Occipital lobe (tissue), 2 donors: ENCODE data around the gene PHLPP2. TPM values are rescaled to one million over a fixed set of nuclear protein-coding genes. Genes with fewer than 3 reads are reported as not detected.
"Not testable (repeated sequence)": the region's sequence is repeated elsewhere in the genome, so short reads cannot be mapped to it uniquely, and the experiment has no call there.

ENCODE experiments used
- DNase-seq: peaks from one replicate; lab custom pipeline; 2025; lab: John Stamatoyannopoulos, UW
- total RNA-seq: library from RNA; depleted of rRNA; stranded (reverse); fragments of >200 nt; gene quantifications from one replicate; pipeline ENCODE4 v1.2.3, GENCODE V29; 2014

PHLPP2 gene
- total RNA-seq, 1 donor from 2014 or later: 27.0 TPM

DNA sequence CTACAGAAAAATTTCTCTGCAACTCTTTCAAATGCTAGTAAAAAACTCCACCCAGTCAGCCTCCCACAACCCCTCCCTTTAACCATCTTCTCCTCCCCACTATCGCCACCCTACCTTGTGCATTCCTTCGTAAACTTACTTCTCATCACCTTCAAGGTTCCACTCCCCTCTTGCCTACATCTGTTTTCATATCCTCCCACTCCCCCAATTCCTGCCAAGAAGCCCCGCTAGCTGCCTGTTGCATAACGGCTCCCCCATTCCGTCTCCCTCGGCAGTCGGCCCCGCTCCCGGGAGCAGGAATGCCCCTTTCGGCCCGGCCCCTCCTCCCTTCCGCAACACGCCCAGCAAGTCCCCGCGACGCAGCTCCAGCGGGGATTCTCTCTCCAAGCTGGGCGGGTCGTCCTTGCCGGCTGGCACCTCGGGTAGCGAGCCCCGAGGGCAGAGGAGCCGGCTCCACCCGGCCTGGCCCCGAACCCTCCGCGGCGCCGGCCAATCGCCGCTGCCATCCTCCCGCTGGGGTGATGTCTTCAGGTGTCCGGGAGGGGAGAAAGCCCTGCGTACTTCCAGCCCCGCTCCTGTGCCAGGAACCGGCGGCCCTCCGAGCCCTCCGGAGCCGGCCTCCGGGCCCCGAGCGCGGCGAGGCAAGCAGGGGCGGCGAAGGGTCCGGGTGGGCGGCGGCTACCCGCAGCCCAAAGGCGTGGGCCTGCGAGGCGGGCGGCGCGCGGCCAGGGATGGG lies 1.5 kb downstream of the PHLPP2 start:
- DNase-seq: peak; percentile 43

GRCh38 chr16:71721066-71721740 lies 3.3 kb downstream of the PHLPP2 start:
- no peak for DNase-seq

GRCh38 chr16:71712501-71712900 lies 12.0 kb downstream of the PHLPP2 start:
- no peak for DNase-seq

- no peak for DNase-seq
Observed at GRCh38 chr16:71711789-71712188, 12.7 kb downstream of the PHLPP2 start.

- DNase-seq: no peak
Observed at GRCh38 chr16:71709229-71709781, 15.2 kb downstream of the PHLPP2 start.

DNA sequence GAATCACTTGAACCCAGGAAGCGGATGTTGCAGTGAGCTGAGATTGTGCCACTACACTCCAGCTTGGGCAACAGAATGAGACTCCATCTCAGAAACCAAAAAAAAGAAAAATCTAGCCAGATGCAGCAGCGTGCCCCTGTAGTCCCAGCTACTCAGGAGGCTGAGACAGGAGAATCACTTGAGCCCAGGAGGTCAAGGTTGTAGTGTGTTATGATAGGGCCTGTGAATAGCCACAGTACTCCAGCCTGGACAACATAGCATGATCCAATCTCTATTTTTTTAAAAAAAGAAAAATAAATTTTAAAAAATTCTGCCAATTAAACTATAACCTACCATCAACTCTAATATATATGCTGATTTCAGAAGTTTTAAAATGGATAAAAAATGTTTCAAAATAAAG lies 15.8 kb downstream of the PHLPP2 start:
- DNase-seq: no peak

GRCh38 chr16:71707199-71707598 lies 17.3 kb downstream of the PHLPP2 start:
- DNase-seq: no peak

DNA sequence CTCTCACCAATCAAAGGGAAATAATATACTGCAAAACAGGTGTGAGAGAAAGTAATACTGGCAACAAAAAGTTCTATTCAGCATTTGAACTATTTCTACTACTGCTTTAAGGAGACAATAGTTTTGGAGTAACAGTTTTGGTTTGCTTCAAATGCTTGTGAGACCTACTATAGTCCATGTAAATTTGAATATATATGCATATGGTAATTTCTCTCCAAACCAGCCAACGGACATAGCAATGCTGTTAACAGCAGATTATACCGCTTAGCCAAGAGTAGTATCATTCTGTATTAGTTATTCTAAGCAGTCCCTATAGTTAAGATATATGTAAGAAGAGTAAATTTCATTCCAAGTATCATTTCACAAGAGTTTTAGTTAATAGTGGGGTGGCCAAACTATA lies 18.5 kb downstream of the PHLPP2 start:
- no peak for DNase-seq

GRCh38 chr16:71703333-71703732 lies 21.2 kb downstream of the PHLPP2 start:
- DNase-seq: no peak

GRCh38 chr16:71700831-71701230 lies 23.7 kb downstream of the PHLPP2 start:
- no peak for DNase-seq

- DNase-seq: no peak
Observed at GRCh38 chr16:71698491-71698890, 26.0 kb downstream of the PHLPP2 start.

DNA sequence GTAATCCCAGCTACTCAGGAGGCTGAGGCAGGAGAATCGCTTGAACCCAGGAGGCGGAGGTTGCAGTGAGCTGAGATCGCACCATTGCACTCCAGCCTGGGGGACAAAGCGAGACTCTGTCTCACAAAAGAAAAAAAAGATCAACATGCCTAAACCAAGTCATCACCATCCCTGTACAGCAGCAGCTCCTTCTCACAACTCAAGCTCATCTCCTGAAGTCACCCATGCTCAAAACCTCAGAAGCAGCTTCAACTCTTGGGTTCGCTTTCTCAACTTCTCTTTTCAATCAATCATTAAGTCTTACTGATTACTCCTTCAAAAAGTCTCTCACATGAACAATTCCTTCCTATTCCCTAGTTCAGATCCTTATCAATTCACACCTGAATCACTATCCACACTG lies 31.3 kb downstream of the PHLPP2 start:
- DNase-seq: no peak

DNA sequence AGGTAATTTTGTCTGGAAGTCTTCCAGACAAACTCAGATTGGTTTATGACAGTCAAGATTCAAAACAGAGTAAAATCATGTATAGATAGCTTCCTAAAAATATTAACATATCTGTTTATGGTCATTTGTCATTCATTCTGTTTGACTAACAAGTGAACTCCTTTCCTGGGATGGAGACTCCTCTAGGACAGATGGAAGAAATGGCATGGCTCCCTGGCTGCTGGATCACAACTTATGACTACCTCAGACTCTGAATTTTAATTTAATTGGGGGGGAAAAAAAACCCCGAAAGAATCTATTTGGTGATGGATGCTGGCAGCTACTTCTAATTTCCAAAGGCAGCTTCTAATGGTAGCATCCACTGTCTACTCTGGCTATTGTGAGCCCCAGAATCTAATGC lies 34.6 kb downstream of the PHLPP2 start:
- DNase-seq: no peak

DNA sequence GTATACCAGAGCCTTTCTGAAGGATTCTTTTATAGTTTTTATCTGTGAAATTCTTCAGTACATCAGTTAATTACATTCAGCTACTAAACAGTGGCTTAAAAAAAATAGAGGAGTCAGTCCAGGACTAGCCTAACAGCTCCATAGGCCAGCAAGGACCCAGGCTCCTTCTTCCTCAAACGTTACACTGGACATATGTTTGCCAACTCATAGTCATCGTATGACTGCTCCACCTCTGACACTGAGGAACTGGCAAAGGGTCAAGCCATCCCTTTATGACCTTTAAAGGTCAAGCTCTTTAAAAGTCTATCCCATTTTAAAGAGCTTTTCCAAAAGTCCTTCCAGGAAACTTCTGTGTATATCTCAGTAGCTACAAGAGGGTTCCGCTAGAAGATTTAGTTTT lies 36.6 kb downstream of the PHLPP2 start:
- DNase-seq: no peak

GRCh38 chr16:71684280-71684679 lies 40.2 kb downstream of the PHLPP2 start:
- DNase-seq: not testable (repeated sequence)

DNA sequence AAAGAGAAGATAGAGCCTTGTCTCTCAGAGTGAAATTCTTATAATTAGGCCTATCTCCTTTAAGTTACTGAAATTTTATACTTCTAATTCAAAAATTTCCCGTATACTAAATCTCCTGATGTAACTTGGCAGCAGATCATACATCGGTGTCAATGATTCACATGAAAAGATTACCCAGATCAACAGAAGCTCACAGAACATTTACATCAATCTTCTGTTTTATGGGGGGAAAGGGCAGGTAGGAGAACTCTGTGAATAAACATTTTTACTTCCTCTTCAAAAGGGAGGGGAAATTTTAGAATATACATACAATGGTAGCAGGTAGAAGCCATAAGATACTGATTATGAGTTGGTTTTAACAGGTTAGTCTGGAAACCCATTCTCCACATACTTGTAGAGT lies 43.1 kb downstream of the PHLPP2 start:
- DNase-seq: no peak

DNA sequence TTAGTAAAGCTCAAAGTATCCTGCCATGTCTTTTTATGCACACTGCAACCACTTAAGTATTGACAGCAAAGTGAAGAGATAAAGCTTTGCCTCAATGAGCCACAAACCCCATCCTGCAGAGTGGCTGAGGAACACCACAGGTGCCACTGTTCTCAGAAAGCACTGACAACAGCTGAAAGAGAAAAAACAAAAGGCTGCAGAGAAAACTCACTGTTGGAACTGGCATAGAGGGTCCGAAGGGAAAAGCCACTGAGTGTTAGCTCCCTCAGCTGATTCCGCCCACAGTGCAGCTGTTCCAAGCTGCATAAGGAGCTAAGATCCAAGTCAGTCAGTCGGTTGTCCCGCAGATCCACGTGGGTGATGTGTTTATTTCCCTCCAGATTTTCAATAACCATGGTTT lies 48.3 kb downstream of the PHLPP2 start:
- peak; percentile 19 for DNase-seq

DNA sequence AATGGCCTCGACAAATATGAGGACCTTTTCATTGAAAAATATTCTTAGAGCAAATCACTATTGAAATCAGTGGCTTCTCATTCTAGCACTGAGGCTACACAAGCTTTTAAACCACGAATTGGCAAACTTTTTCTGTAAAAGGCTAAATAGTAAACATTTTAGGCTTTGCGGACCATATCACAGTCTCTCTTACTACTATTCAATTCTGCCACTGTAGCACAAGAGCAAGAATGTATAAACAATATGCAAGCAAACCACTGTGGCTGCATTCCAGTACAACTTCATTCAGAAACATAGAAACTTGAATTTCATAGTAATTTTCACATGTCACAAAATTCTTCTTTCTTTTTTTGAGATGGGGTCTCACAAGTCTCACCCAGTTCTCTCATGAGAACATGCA lies 49.1 kb downstream of the PHLPP2 start:
- DNase-seq: no peak

DNA sequence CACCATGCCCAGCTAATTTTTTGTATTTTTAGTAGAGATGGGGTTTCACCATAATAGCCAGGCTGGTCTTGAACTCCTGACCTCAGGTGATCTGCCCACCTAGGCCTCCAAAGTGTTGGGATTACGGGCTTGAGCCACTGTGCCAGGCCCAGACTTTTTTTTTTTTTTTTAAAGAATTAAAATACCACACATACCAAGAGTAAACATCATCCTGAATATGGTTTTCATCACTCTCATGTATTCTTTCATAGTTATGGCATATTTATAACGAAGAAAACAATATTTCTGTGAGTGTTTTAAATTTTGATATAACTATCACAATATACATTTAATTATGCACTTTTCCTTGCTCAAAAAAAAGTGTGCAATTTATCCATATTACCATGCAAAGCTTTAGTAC lies 50.3 kb downstream of the PHLPP2 start:
- no peak for DNase-seq

GRCh38 chr16:71673582-71673973 lies 50.9 kb downstream of the PHLPP2 start:
- no peak for DNase-seq

DNA sequence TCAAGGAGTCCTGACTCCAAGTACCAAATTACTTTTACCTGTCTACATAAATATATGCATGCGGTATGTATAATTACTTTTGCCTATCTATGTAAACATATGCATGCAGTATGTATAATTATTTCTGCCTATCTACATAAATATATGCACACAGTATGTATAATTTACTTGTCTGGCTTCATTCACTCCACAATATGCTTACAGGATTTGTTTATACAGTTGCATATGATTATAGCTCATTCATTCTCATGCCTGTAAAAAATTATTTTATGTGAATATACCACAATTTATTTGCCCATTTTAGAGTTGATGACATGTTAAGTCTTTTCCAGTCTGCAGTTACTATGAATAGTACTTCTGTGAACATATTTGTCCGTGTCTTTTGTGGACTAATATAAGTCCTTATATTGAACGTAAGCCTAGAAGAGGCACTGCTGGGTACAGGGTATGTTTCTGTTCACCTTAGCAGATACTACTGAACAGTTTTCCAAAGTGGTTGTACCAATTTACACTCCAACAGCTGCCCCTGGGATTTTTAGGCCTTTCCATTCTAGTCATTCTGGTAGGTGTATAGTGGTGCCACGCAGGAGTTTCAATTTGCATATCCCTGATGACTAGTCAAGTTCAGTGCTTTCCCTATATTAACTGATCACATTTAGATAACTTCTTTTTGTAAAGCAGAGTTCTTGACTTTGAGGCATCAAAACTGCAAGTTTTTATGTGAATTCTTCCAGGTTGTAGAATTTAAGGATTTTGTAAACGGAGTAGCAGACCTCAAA lies 51.5 kb downstream of the PHLPP2 start:
- DNase-seq: no peak

GRCh38 chr16:71672125-71672524 lies 52.4 kb downstream of the PHLPP2 start:
- no peak for DNase-seq
